Lower leg skin (tissue), 3 donors: ENCODE measurements around the gene PAK5.

ENCODE experiments used
- POLR2A ChIP-seq, 2 donors: fragments of 450-650 bp; IDR thresholded peaks; one replicate each; pipeline ENCODE4 v1.6.1; 2016 to 2017; ENCODE audit warnings: antibody characterized with exemption in 2 of 2, mild to moderate bottlenecking in 1 of 2, moderate library complexity in 1 of 2
- TF ChIP-seq, protein P1 (sequence below), 3 donors: fragments of 450-650 bp; IDR thresholded peaks; one replicate each; pipeline ENCODE4 v1.5.1; 2016; ENCODE audit warnings: antibody characterized with exemption in 3 of 3, mild to moderate bottlenecking in 3 of 3, moderate library complexity in 2 of 3

DNA sequence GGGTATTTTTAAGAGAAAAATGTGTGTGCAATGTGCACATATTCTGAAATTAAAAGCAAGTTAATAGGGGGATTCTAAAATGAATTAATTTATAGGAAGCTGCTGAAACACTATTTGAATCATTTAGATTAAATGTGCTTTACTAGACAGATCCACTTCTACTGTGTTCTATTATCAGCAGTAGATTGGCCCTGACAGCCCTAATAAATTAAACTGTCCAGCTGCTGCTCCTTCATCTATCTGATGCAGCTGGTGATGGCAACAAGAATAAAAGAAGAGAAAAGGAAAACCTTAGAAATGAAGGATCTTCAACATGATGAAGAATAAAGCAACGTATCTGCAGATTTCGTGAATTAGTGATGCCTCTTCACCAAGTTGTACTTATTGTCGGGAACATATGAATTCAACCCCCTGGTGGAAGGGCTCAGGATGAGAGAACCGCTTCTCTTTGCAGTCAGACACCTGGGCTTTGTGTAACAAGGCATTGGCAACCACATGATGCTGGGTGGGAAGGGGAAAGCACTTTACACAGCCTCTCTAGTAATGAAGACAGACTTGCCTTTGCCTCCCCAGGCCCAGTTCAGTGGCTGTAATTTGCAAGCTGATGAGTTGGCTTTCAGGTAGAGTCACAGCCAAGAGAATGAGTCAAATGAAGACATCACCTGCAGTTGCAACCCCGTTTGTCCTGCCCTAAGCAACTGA lies 230.1 kb downstream of the PAK5 start:
- TF ChIP-seq, protein P1, sequence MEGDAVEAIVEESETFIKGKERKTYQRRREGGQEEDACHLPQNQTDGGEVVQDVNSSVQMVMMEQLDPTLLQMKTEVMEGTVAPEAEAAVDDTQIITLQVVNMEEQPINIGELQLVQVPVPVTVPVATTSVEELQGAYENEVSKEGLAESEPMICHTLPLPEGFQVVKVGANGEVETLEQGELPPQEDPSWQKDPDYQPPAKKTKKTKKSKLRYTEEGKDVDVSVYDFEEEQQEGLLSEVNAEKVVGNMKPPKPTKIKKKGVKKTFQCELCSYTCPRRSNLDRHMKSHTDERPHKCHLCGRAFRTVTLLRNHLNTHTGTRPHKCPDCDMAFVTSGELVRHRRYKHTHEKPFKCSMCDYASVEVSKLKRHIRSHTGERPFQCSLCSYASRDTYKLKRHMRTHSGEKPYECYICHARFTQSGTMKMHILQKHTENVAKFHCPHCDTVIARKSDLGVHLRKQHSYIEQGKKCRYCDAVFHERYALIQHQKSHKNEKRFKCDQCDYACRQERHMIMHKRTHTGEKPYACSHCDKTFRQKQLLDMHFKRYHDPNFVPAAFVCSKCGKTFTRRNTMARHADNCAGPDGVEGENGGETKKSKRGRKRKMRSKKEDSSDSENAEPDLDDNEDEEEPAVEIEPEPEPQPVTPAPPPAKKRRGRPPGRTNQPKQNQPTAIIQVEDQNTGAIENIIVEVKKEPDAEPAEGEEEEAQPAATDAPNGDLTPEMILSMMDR (IDR thresholded peaks at IDR 0.05), result no peak
- TF ChIP-seq POLR2A (IDR thresholded peaks at IDR 0.05), result no peak
